GM21515 (cell line): ENCODE measurements around the gene JPH3.

Experiments used
- ATAC-seq: cut with Tn5 transposase; IDR thresholded peaks from one replicate; pipeline ENCODE4 v1.9.1; 2021; ENCODE audit not compliant: unreplicated experiment

The JPH3 gene

GRCh38 chr16:87598431-87598830 lies 3.9 kb upstream of the JPH3 start:
- no peak for ATAC-seq

GRCh38 chr16:87600246-87600645 lies 2.1 kb upstream of the JPH3 start:
- ATAC-seq: no peak

GRCh38 chr16:87601401-87601981 lies 817 bp upstream of the JPH3 start:
- no peak for ATAC-seq

- ATAC-seq: no peak
Observed at GRCh38 chr16:87602821-87603683, 744 bp downstream of the JPH3 start.

- ATAC-seq: no peak
Observed at GRCh38 chr16:87603684-87604633, 1.7 kb downstream of the JPH3 start.

GRCh38 chr16:87604634-87605111 lies 2.4 kb downstream of the JPH3 start:
- no peak for ATAC-seq

GRCh38 chr16:87607223-87607622 lies 4.9 kb downstream of the JPH3 start:
- ATAC-seq: no peak

GRCh38 chr16:87607871-87608270 lies 5.6 kb downstream of the JPH3 start:
- ATAC-seq: no peak

GRCh38 chr16:87608400-87608985 lies 6.2 kb downstream of the JPH3 start:
- no peak for ATAC-seq

GRCh38 chr16:87610026-87610425 lies 7.7 kb downstream of the JPH3 start:
- ATAC-seq: no peak

- ATAC-seq: no peak
Observed at GRCh38 chr16:87611456-87611855, 9.1 kb downstream of the JPH3 start.

GRCh38 chr16:87613961-87614360 lies 11.7 kb downstream of the JPH3 start:
- ATAC-seq: no peak

- ATAC-seq: no peak
Observed at GRCh38 chr16:87615621-87616041, 13.3 kb downstream of the JPH3 start.

- no peak for ATAC-seq
Observed at GRCh38 chr16:87616556-87616955, 14.2 kb downstream of the JPH3 start.

GRCh38 chr16:87618216-87618615 lies 15.9 kb downstream of the JPH3 start:
- no peak for ATAC-seq

GRCh38 chr16:87619360-87620200 lies 17.3 kb downstream of the JPH3 start:
- ATAC-seq: no peak

- no peak for ATAC-seq
Observed at GRCh38 chr16:87620201-87620495, 17.8 kb downstream of the JPH3 start.

GRCh38 chr16:87621550-87621829 lies 19.2 kb downstream of the JPH3 start:
- no peak for ATAC-seq

- ATAC-seq: no peak
Observed at GRCh38 chr16:87621976-87622713, 19.8 kb downstream of the JPH3 start.
